Neural cell (in vitro differentiated cells): ENCODE measurements around the gene FOXO4. TPM values are rescaled to one million over a fixed set of nuclear protein-coding genes. Genes with fewer than 3 reads are reported as not detected.

ENCODE experiments used
- H2AFZ ChIP-seq: fragments of 200-600, 300-800 bp; sonication (generic), shearing (Covaris generic); 2 replicates; pipeline ENCODE4 v1.6.0; 2014; ENCODE audit warnings: low read depth, mild to moderate bottlenecking, antibody characterized with exemption, low read length, moderate library complexity
- H3F3A ChIP-seq: fragments of 200-600 bp; shearing (Covaris generic); 2 replicates; pipeline ENCODE4 v1.6.1; 2016; ENCODE audit warnings: mild to moderate bottlenecking, moderate library complexity, mixed read lengths, antibody characterized with exemption, low read length; ENCODE audit not compliant: insufficient read depth, poor library complexity, severe bottlenecking
- H3K27ac ChIP-seq: fragments of 200-600, 300-800 bp; sonication (generic), shearing (Covaris generic); 2 replicates; pipeline ENCODE4 v1.5.1; 2014; ENCODE audit warnings: mild to moderate bottlenecking, low read length, moderate library complexity
- H3K27me3 ChIP-seq: fragments of 300-800, 200-600 bp; sonication (generic), shearing (Covaris generic); 2 replicates; pipeline ENCODE4 v1.6.0; 2014; ENCODE audit warnings: mild to moderate bottlenecking, low read depth, low read length, moderate library complexity; ENCODE audit not compliant: insufficient read depth
- H3K36me3 ChIP-seq: fragments of 300-800, 200-600 bp; sonication (generic), shearing (Covaris generic); 2 replicates; pipeline ENCODE4 v1.5.1; 2014; ENCODE audit warnings: mild to moderate bottlenecking, antibody characterized with exemption, low read length, moderate library complexity; ENCODE audit not compliant: insufficient read depth
- H3K4me2 ChIP-seq: fragments of 300-800, 200-600 bp; sonication (generic), shearing (Covaris generic); 2 replicates; pipeline ENCODE4 v1.6.0; 2014; ENCODE audit warnings: mild to moderate bottlenecking, low read length
- H3K4me3 ChIP-seq: fragments of 300-800, 200-600 bp; sonication (generic), shearing (Covaris generic); 2 replicates; pipeline ENCODE4 v1.5.1; 2014; ENCODE audit warnings: mild to moderate bottlenecking, low read length, moderate library complexity
- H3K79me2 ChIP-seq: fragments of 200-600 bp; shearing (Covaris generic); replicated peaks from 2 replicates; pipeline ENCODE4 v1.6.0; 2014; ENCODE audit warnings: mild to moderate bottlenecking, low read length, moderate library complexity; ENCODE audit not compliant: insufficient read depth
- H3K9ac ChIP-seq: fragments of 300-800, 200-600 bp; sonication (generic), shearing (Covaris generic); 2 replicates; pipeline ENCODE4 v1.6.1; 2016; ENCODE audit warnings: mild to moderate bottlenecking, low read length, mixed read lengths
- H3K9me2 ChIP-seq: fragments of 200-600 bp; shearing (Covaris generic); 2 replicates; pipeline ENCODE4 v1.6.1; 2016; ENCODE audit warnings: mild to moderate bottlenecking, low read length, mixed read lengths; ENCODE audit not compliant: insufficient read depth
- H3K9me3 ChIP-seq: fragments of 200-600, 300-800 bp; sonication (generic), shearing (Covaris generic); 2 replicates; pipeline ENCODE4 v1.6.1; 2016; ENCODE audit warnings: mild to moderate bottlenecking, mixed run types, low read length, moderate library complexity, mixed read lengths
- H4K20me1 ChIP-seq: fragments of 200-600 bp; shearing (Covaris generic); 2 replicates; pipeline ENCODE4 v1.6.1; 2016; ENCODE audit warnings: mild to moderate bottlenecking, mixed run types; ENCODE audit not compliant: insufficient read depth
- EP300 ChIP-seq: fragments of 450-650 bp; conservative IDR thresholded peaks from 2 replicates; pipeline ENCODE4 v1.6.1; 2014; ENCODE audit warnings: antibody characterized with exemption, mild to moderate bottlenecking, moderate library complexity; ENCODE audit not compliant: poor library complexity, severe bottlenecking
- EZH2 ChIP-seq: fragments of 200-600, 300-800 bp; shearing (Covaris generic), sonication (generic); IDR thresholded peaks from 2 replicates; pipeline ENCODE4 v1.6.1; 2014; ENCODE audit warnings: antibody characterized with exemption, low read length, borderline replicate concordance, mild to moderate bottlenecking; ENCODE audit not compliant: insufficient read depth, poor library complexity, severe bottlenecking
- MXI1 ChIP-seq: fragments of 450-650 bp; conservative IDR thresholded peaks from 2 replicates; pipeline ENCODE4 v1.6.1; 2014; ENCODE audit warnings: antibody characterized with exemption, mild to moderate bottlenecking; ENCODE audit not compliant: poor library complexity, severe bottlenecking
- POLR2AphosphoS5 ChIP-seq: IDR thresholded peaks from 2 replicates; pipeline ENCODE4 v1.6.1; 2012
- RAD21 ChIP-seq: fragments of 450-650 bp; conservative IDR thresholded peaks from 2 replicates; pipeline ENCODE4 v1.6.1; 2014; ENCODE audit warnings: antibody characterized with exemption, mild to moderate bottlenecking, moderate library complexity
- REST ChIP-seq: IDR thresholded peaks from 2 replicates; pipeline ENCODE4 v1.6.1; 2012; ENCODE audit warnings: borderline replicate concordance
- SMC3 ChIP-seq: fragments of 450-650 bp; conservative IDR thresholded peaks from 2 replicates; pipeline ENCODE4 v1.6.1; 2014; ENCODE audit warnings: antibody characterized with exemption, mild to moderate bottlenecking, moderate library complexity; ENCODE audit not compliant: poor library complexity
- TAF1 ChIP-seq: IDR thresholded peaks from 2 replicates; pipeline ENCODE4 v1.6.1; 2012; ENCODE audit warnings: low read depth
- polyA plus RNA-seq: library from polyadenylated mRNA; depleted of rRNA; stranded (reverse); fragments of >200 nt; gene quantifications from 2 replicates; pipeline ENCODE4 v1.2.3, GENCODE V29; 2014
- TF ChIP-seq, protein P1 (sequence below): fragments of 450-650 bp; IDR thresholded peaks from 2 replicates; pipeline ENCODE4 v1.5.1; 2014; ENCODE audit warnings: antibody characterized with exemption, mild to moderate bottlenecking, moderate library complexity; ENCODE audit not compliant: poor library complexity, severe bottlenecking

Gene FOXO4
- polyA plus RNA-seq, 1 donor from 2014 or later: 1.9 TPM

DNA sequence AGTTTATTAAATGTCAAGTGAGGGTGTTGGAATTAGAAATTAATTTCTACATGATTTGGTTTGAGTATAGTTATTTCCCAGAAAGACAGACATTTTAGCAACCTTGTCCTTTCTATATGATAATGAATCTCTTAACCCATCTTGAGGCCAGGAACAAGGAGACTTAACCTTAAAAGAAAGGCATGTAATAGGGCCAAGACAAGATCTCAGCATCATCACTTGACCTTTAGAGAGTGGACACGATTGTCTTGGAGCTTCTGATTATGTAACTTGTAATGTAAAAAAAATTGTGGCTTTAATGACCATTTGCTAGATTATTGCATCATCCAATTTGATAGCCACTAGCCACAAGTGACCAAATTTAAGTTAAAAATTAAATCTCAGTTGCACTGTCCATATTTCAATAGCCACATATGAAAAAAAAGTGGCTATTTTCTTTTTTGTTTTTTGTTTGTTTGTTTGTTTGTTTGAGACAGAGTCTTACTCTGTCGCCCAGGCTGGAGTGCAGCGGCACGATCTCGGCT is 13.5 kb upstream of the FOXO4 start:
- H3K27ac ChIP-seq: no peak overlapping the region
- no peaks in the 10 kb centered on the region for H3K79me2 ChIP-seq
- H4K20me1 ChIP-seq: no peaks in the 10 kb centered on the region
- H3K4me2 ChIP-seq: no peak overlapping the region
- H3F3A ChIP-seq: no peaks in the 10 kb centered on the region
- H3K9ac ChIP-seq: no peak overlapping the region
- TF ChIP-seq SMC3 (no peak), POLR2AphosphoS5 (no peak)
- no peaks in the 10 kb centered on the region for H3K9me3 ChIP-seq
- no peaks in the 10 kb centered on the region for H3K27me3 ChIP-seq
- no peaks in the 10 kb centered on the region for H3K36me3 ChIP-seq
- H3K4me3 ChIP-seq: no peak overlapping the region
- H2AFZ ChIP-seq: no peak overlapping the region
- no peaks in the 10 kb centered on the region for H3K9me2 ChIP-seq

- TF ChIP-seq SMC3: no peak
- TF ChIP-seq MXI1: no peak
- TF ChIP-seq REST: no peak
- TF ChIP-seq TAF1: no peak
- no peak for TF ChIP-seq POLR2AphosphoS5
- TF ChIP-seq EP300: no peak
- no peak for TF ChIP-seq RAD21
- TF ChIP-seq EZH2: no peak
- TF ChIP-seq, protein P1, sequence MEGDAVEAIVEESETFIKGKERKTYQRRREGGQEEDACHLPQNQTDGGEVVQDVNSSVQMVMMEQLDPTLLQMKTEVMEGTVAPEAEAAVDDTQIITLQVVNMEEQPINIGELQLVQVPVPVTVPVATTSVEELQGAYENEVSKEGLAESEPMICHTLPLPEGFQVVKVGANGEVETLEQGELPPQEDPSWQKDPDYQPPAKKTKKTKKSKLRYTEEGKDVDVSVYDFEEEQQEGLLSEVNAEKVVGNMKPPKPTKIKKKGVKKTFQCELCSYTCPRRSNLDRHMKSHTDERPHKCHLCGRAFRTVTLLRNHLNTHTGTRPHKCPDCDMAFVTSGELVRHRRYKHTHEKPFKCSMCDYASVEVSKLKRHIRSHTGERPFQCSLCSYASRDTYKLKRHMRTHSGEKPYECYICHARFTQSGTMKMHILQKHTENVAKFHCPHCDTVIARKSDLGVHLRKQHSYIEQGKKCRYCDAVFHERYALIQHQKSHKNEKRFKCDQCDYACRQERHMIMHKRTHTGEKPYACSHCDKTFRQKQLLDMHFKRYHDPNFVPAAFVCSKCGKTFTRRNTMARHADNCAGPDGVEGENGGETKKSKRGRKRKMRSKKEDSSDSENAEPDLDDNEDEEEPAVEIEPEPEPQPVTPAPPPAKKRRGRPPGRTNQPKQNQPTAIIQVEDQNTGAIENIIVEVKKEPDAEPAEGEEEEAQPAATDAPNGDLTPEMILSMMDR: no peak
- Histone ChIP-seq H3K27me3 (no peaks in the 10 kb centered on the region), H3K4me3 (no peak overlapping the region), H2AFZ (no peak overlapping the region), H3K36me3 (no peaks in the 10 kb centered on the region), H3K9me2 (no peaks in the 10 kb centered on the region), H3K27ac (no peak overlapping the region), H3K79me2 (no peaks in the 10 kb centered on the region), H3K9me3 (no peaks in the 10 kb centered on the region), H3K4me2 (no peak overlapping the region), H4K20me1 (no peaks in the 10 kb centered on the region), H3K9ac (no peak overlapping the region), H3F3A (no peaks in the 10 kb centered on the region)
Observed at GRCh38 chrX:71082822-71083221, 12.8 kb upstream of the FOXO4 start.

GRCh38 chrX:71085900-71086299 is 9.8 kb upstream of the FOXO4 start:
- no peaks in the 10 kb centered on the region for H3K9me3 ChIP-seq
- no peaks in the 10 kb centered on the region for H3K36me3 ChIP-seq
- H2AFZ ChIP-seq: no peak overlapping the region
- no peaks in the 10 kb centered on the region for H3K79me2 ChIP-seq
- no peaks in the 10 kb centered on the region for H4K20me1 ChIP-seq
- H3K4me2 ChIP-seq: no peak overlapping the region
- no peaks in the 10 kb centered on the region for H3K9me2 ChIP-seq
- H3K27me3 ChIP-seq: no peaks in the 10 kb centered on the region
- H3K4me3 ChIP-seq: no peak overlapping the region
- H3F3A ChIP-seq: no peaks in the 10 kb centered on the region
- no peak overlapping the region for H3K27ac ChIP-seq
- no peak overlapping the region for H3K9ac ChIP-seq
- TF ChIP-seq EZH2 (no peak), RAD21 (no peak), TAF1 (no peak), REST (no peak), MXI1 (no peak), SMC3 (no peak), POLR2AphosphoS5 (no peak), EP300 (no peak)
- TF ChIP-seq, protein P1: no peak
